GM21717 (cell line): ENCODE measurements around the gene SLAMF7.
"Not testable (repeated sequence)": the region's sequence is repeated elsewhere in the genome, so short reads cannot be mapped to it uniquely, and the experiment has no call there.

ENCODE experiments used
- ATAC-seq: cut with Tn5 transposase; IDR thresholded peaks from one replicate; pipeline ENCODE4 v1.9.1; 2021; ENCODE audit warnings: mild to moderate bottlenecking, moderate library complexity; ENCODE audit not compliant: unreplicated experiment

SLAMF7 gene

DNA sequence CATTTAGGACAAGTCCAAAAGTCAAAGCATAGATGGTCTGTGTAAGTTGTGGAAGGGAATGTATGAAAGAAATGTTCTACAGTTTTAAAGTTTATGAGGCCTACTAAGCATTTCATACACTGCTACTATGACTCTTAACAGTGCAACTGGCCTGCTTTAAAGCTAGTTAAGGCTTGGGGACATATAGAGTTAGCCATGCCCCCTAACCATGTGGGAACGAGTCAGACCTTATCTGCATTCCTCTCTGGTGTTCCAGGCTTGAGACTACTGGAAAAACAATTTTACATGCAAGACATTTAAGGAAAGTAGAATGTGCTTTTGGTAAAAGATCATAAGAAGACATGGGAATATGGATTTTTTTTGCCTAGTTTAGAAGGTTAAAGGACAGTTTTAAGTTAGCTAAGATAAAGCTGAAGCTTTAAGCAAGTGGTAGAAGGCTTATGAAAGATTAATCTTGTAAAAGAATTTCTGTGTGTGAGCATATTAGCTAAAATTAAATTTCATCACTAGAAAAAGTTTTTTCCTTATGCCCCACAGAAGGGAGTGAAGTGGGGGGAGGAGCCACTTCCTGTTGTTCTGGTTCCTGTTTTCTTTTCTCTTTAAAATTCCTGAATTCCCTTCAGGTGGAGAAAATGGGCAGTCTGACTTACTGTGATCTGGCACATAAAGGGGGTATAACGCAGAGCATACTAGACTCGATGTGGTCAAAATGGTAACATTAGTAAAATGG is 18.5 kb upstream of the SLAMF7 start:
- ATAC-seq: no peak

DNA sequence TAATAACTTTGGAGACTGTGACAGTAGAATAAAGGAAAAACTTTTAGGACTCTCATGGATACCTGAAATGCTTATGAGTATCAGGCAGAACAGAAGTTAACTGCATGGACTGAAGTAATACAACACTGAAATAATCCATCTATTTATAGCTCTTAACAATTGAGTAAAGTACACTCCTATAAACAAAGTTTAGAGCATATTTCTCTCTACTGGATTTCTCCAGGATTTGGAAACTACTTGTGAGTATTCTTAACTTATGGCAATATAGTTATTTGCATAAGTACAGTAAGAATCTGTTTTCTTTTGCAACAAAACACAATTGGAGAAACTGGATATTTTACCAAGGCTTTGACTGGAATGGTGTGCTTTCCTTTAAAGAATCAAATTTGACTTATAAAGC is 17.6 kb upstream of the SLAMF7 start:
- no peak for ATAC-seq

DNA sequence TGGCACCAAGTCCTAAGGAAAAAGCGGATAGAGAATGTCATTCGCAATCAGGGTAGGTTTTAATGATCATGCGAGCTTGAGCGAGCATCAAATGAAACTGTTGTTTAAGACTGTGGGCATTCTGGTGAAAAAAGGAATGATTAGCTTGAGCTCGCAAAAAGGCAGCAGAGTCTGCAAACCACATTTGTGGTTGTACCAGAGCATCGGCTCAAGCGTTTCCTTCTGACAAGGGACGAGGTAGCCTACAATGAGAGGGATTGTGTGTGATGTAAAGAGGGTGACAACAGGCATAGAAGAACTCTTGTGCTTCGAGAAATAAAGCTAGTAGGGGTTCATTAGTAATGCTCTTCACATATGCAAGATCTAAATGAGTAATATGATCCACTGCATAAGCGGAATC is 16.3 kb upstream of the SLAMF7 start:
- no peak for ATAC-seq

DNA sequence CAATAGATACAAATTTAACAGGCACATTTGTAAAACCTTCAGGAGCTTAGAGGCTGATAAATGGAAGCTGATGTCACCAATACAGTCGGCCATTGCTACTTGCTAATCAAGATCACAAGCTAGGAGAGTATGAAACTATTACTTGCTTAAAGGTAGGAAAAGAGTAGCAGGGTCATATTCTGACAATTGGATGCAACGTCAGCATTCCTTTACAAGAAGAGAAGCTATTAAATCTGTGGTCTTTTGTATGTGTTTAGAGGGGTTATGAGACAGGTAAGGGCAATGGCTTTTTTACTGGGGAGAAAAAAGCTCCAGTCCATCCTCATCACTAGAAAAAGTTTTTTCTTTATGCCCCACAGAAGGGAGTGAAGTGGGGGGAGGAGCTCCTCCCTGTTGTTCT is 15.7 kb upstream of the SLAMF7 start:
- no peak for ATAC-seq

DNA sequence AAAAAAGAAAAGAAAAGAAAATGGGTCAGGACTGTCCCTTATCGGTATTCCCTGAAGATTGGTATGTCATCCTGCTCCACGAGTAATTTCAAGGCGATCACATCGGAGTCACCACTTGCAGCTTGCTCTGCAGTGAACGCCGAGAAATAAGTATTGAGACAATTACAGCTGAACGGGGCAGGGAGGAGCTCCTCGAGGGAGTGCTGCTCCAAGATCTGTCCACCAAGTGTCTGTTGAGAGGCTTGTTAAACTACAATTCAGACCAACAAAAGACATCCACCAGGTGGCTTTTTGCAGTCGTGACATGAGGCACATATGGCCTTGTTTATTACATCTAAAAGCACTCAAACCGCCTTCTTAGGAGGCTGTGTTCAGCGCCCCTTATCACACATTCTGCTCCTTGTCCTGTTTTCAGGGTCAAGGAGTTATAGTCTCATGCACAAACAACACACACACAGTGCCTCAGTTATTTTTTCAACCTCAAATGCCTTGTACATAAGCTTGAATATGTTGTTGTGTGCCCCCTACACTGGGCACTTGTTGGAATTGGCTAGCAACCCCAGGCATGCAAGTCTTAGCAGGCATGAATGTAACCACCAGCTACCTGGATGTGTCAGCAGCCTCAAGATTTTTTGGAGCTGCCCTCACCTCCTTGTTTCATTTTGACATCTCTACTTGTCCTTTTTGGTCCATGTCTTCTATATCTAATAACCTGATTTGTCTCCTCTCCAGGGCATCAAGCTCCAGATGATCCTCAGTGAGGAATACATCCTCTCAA is 14.4 kb upstream of the SLAMF7 start:
- no peak for ATAC-seq

DNA sequence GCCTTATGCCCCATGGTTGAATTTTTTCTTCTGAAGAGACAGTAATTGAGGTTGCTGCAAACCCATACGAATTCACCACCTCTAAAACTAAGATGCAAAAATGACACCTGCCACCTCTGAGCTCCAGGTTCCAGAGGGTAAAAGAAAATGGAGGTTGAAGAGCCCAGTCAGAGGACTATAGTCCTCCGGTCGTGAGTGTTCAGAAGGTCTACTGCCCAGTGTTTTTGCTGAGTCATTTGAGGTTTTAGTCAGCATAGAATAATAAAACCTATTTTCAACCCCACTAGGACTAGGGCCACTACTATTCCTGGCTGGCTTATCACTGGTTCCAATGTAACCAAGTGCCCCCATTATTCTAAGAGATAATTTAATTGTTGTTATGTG is 12.9 kb upstream of the SLAMF7 start:
- ATAC-seq: no peak

DNA sequence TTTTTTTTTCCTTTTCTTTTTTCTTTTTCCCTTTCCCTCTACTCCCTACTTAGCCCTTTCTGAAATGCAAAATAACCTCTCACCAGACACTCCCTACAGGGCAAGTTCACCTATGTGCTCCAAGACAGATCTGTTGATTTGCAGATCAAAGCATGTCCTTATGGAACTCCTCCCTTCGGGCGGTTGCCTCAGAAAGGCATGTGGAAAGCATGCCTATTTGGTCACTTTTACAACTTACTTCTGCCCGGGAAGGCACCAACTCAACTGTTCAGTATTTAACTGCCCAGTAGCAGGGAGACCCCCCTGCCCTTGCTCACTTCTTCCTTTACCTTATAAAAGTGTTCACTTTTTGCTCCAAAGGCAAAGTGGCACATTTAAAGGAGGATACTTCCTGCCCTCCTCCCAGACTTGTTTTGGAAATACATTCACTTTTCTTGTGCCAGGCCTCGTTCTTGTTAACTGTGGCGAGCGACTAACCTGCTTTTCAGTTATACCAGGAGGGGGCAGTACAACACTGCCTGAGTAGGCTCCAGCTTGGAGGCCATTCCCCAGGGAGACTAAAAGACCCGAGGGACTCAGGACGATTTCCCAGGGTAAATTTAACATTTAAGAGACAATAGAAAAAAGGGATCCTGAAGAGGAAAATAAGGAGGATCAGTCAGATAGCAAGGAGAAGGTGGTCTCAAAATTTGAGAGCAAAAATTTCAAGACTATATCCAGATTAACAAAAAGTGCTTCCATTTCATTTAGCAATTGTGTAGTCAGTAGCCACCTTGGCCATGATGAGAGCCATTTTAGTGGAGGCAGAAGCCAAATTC is 12.3 kb upstream of the SLAMF7 start:
- no peak for ATAC-seq

DNA sequence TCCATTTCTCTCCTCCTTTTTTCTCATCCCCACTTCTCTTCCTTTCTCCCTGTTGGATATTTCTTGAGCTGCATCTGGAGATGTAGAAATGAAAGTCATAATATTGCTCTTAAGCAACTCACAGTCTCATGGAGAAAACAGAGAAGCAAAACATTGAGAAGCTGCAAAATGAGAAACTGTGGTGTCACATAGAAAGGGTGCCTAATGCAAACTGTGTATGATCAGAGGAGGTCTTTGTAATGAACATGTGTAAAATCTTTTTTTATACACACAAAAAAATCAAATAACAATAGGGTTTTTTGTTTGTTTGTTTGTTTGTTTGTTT is 11.8 kb upstream of the SLAMF7 start:
- ATAC-seq: no peak

DNA sequence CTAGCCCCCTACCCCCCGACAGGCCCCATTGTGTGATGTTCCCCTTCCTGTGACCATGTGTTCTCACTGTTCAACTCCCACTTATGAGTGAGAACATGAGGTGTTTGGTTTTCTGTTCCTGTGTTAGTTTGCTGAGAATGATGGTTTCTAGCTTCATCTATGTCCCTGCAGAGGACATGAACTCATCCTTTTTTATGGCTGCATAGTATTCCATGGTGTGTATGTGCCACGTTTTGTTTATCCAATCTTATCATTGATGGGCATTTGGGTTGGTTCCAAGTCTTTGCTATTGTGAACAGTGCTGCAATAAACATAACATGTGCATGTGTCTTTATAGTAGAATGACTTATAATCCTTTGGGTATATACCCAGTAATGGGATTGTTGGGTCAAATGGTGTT is 7.5 kb upstream of the SLAMF7 start:
- ATAC-seq: not testable (repeated sequence)

DNA sequence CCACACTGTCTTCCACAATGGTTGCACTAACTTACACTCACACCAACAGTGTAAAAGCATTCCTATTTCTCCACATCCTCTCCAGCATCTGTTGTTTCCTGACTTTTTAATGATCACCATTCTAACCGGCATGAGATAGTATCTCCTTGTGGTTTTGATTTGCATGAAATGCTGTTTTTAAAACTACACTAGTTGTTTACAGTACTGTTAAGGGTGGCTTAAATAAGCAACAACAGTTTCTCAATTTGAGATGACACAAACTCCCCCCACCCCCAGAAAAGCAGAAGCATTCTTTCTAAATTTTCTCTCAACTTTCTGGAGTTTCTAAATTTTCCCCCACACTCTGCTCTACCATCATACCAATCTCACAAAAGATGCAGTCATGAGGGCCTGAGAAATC is 7.1 kb upstream of the SLAMF7 start:
- no peak for ATAC-seq

DNA sequence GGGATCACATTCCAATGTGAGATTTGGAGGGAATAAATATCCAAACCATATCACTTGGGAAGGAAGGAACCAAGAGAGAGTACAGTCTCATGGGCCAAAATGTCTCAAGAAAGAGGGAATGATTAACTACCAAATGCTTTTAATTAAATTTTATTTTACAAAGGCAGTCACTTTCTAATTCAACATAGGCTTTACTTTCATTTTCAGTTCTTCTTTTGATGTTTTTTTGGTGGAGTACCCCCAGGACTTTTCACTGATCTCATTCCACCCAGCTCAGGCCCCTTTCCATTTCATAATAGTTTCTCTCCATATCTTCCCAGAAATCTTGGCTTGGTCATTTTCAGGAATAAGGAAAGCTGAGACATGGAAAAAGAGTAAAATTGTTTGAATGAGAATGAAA is 5.1 kb upstream of the SLAMF7 start:
- no peak for ATAC-seq

DNA sequence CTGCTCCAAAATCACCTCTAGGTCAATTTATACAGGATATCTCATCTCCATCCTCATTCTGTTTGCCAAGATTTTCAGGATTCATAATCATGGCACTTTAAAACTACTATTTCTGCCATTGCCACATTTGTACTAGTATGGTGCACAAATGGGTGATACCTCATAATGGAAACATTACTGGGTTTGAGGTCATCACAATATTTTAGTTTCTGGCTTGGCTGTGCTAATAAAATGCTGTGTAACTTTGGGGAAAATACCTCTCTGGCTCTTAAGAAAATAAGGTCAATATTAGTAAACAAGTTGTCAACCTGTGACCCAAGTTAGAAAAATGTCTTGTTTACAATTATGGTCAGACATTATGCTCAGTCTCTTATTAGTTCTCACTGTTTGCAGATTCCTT is 4.7 kb upstream of the SLAMF7 start:
- ATAC-seq: no peak

DNA sequence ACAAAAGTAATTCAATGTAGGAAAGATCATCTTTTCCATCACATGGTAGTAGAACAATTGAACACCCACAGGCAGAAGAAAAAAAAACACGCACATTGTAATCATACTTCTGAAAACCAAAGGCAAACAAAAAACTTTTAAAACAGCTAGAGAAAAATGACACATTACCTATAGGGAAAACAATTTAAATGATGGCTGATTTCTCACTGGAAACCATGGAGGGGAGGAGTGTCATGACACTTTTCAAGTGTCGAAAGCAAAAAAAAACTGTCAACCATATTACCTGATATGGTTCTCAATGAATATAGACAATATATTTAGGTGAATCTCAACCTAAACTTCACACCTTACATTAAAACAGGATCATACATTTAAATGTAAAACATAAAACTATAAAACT is 776 bp upstream of the SLAMF7 start:
- ATAC-seq: no peak

DNA sequence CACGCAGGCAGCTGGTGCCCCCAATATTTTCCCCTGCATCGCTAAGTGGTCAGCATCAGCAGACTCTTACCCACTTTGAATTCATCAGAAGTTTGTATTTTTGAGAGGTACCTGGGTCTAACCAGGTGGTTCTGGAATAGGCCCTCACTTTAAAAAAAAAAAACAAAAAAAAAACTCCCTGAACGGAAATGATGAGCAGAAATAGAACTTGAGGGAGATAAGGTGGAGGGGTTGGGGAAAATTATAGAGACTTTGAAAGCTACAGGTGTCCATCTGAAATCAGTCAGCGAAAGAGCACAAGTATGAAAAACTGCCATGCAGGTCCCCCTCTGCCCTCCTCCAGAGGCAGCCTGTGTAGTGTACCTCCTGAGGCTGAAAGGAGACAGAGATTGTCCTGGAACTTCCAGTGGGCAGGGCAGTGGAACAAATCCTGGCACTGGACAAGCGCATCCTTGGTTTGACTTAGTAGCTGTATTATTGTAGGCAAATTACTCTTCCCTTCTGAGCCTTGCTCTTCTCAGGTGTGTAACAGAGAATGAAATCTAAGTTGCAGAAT is 1.2 kb downstream of the SLAMF7 start:
- no peak for ATAC-seq

DNA sequence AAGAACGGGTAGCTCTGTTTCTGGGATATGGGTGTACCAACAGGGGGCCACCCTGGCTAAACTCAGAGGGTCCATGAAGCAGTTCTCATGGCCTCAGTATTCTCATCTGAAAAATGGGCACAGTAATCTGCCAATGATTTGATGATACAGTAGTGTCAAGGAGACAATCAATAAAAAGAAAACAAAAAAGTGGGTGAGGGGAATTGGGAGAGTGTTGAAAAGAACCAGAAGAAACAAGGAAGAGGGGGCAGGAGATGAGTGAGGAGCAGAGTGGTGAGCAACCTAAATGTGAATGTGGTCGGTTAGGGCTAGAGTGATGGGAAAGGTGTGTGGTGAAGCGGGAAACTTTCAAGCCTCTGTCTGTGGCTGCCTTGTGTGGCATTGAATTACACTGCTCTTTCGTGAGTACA is 2.0 kb downstream of the SLAMF7 start:
- ATAC-seq: no peak

DNA sequence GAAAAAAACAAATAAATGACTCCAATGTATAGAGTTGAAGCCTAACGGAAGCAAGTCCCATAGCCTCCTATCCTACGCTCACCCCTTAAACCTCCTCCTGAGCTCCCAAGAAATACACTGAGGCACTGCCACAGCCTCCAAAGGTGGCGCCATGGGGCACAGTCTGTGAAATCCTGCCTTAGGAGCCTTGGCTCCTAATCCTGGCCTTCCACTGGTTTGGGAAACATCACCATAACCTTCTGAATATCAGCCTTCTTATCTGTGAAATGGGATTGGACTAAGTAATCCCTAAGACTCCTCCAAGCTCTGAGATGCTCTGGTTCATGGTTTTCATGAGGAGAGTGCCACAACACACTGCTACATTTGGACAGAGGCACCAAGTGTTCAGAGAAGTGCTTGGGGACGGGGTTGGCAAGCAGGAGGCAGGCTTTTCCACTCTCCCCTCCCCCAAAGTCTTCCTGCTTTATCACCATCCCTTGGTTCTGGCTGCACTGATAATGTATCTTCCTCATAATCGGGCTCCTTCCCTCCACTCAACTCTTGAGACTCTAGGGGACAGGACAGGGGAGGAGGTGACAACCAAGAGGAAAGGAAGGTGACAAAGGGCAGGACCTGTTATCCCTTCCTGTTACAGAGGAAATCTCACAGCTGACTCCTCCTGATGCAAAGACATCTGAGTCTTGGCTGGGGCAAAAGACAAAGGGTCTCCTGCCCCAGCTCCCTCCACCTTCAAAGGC is 2.7 kb downstream of the SLAMF7 start:
- ATAC-seq: no peak

DNA sequence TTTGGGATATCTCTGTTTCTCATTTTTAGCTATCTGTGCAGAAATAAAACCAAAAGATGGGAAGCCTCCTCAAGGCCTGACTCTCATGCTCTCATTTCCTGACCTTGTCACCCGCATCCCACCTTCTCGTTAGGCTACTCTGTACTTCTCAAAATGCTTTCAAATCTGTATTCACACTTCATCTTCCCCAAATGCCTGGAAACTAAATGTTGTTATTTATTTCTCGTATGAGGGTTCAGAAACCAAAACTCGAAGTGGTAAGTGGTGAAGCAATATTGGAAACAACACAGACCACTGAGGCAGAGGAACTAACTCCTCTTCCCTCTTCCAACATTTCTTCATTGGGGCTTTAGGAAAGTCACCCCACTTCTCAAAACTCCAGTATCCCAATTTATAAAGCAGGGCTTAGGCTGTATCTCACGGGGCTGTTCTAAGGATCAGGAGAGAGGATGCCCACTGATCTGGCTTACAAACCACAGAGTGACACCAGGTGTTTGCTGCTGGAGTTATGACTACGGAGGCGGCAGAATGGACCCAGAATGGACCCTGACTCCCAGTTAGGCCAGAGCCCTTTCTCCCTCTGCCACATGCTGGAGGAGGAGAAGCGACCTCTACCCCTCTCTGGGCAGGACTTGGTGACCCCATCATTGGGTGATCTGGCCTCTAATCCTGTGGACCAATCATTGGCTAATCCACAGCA is 3.5 kb downstream of the SLAMF7 start:
- no peak for ATAC-seq

DNA sequence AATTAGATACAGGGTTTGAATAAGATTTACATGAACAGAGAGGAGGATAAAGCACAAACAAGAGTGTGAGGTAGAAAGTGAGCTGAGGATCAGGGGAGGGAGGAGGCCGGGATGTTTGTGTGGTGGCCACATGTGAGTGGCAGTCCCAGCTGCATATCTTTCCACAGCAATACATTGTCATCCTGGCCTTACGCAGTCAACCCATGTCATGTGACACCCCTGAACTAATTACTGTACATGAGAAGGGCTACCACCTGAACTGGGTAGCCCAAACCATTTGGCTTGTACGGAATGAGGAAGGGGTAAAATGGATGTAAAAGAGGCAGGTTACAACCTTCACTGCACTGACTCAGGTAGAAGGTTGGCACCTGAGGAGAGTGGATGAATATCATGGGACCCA is 4.2 kb downstream of the SLAMF7 start:
- no peak for ATAC-seq

DNA sequence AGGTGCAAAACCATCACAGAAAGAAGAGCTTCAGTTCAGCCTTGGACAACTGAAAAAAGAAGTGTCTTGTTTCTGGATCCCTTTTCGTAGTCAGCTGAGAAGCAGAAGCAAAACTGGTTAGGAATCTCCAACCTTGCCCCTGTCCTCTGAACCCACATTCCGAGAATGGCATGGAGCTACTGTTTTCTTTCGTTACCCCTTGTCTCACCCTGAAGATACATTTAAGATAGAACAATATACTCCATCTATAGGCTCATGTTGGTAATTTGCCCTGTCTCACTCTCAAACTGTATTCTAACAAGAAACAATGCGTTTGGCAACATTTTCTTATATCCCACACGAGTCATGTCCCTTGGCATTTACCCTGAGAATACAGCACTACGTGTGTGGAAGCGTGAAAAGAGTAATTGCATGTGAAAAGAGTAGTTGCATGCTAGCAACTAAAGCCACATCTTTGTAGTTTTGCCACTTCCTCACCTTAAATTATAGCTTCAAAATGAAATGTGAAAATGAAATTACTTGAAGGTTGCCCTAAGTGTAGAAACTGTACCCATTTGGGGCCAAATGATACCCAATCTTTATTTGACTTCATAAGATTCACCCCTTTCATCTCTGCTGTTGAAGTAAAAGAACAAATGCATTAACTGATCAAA is 5.3 kb downstream of the SLAMF7 start:
- ATAC-seq: no peak
